ENCODE results near the gene DOCK1.

DNA sequence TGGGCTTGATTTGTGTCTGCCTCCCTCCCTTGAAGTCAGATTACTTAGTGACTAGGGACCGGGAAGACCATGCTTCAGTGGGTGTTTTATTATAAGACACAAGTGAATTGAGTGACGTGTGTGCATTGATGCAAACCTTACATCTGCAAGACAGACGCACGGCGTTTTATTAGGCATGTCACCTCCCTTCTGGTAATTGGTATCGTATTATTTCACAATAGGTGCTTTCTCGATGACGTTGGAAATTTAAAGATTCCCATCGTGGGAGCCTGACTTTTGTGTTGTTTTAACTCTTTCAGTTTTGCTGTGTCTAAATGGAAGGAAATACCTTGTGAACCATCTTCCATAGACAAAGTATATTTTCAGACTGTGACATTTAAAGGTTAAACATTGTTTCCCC, 158.5 kb downstream of the DOCK1 start:
- TF ChIP-seq EZH2 (IDR thresholded peaks at IDR 0.05; ENCODE audit: insufficient read depth, poor library complexity, severe bottlenecking) (no peak), EZH2phosphoT487 (IDR thresholded peaks at IDR 0.05; ENCODE audit: insufficient read depth, low read depth) (no peak)
